HL-60 (cell line): ENCODE measurements around the gene MAJIN.

ENCODE experiments used
- DNase-seq, 2 experiments: peaks; one replicate each; pipeline ENCODE4 v3.0.0-alpha.2; 2010 to 2020; ENCODE audit warnings: low read depth in 1 of 2, low spot score in 1 of 2
- H3K27ac ChIP-seq: fragments of 250-450 bp; sonication (Bioruptor Pico); replicated peaks from 2 replicates; pipeline ENCODE4 v1.5.1; 2020; ENCODE audit warnings: mild to moderate bottlenecking, moderate library complexity
- H3K27me3 ChIP-seq: fragments of 250-450 bp; sonication (Bioruptor Pico); 2 replicates; pipeline ENCODE4 v1.5.1; 2021; ENCODE audit warnings: mild to moderate bottlenecking, moderate library complexity; ENCODE audit not compliant: insufficient read depth, poor library complexity, severe bottlenecking
- H3K4me3 ChIP-seq: replicated peaks from 2 replicates; pipeline ENCODE4 v1.5.1; 2011; ENCODE audit warnings: mild to moderate bottlenecking, control low read depth, low read length; ENCODE audit not compliant: insufficient read depth
- CTCF ChIP-seq: IDR thresholded peaks from one replicate; pipeline ENCODE4 v1.5.1; 2011; ENCODE audit warnings: low read length, control low read depth, inconsistent platforms; ENCODE audit not compliant: insufficient read depth
- GABPA ChIP-seq: IDR thresholded peaks from 2 replicates; pipeline ENCODE4 v1.6.1; 2012; ENCODE audit warnings: low read depth
- POLR2AphosphoS5 ChIP-seq: IDR thresholded peaks from 2 replicates; pipeline ENCODE4 v1.6.1; 2012; ENCODE audit warnings: low read depth
- REST ChIP-seq: IDR thresholded peaks from 2 replicates; pipeline ENCODE4 v1.6.1; 2012; ENCODE audit warnings: low read depth; ENCODE audit not compliant: insufficient replicate concordance
- SPI1 ChIP-seq: IDR thresholded peaks from 2 replicates; pipeline ENCODE4 v1.6.1; 2012; ENCODE audit warnings: low read depth, mild to moderate bottlenecking, borderline replicate concordance

Gene MAJIN

GRCh38 chr11:64959498-64959897 lies 12.4 kb downstream of the MAJIN start:
- TF ChIP-seq GABPA (no peak), SPI1 (no peak), CTCF (no peak), POLR2AphosphoS5 (no peak), REST (no peak)
- Histone ChIP-seq H3K27me3 (peaks cover 2% of the 10 kb centered on the region), H3K27ac (no peak overlapping the region), H3K4me3 (no peak overlapping the region)
- DNase-seq, result no peak

- TF ChIP-seq GABPA, result no peak
- TF ChIP-seq POLR2AphosphoS5, result no peak
- no peak for TF ChIP-seq REST
- TF ChIP-seq CTCF, result no peak
- TF ChIP-seq SPI1, result no peak
- DNase-seq, result no peak
These were observed 17.7 kb downstream of the MAJIN start for GRCh38 chr11:64954201-64954600.

GRCh38 chr11:64951529-64951928 lies 20.4 kb downstream of the MAJIN start:
- no peak for TF ChIP-seq POLR2AphosphoS5
- no peak for TF ChIP-seq GABPA
- TF ChIP-seq CTCF, result no peak
- no peak for TF ChIP-seq REST
- no peak for TF ChIP-seq SPI1
- peaks cover 2% of the 10 kb centered on the region for H3K27me3 ChIP-seq
- no peak overlapping the region for H3K27ac ChIP-seq
- H3K4me3 ChIP-seq, result no peak overlapping the region
- DNase-seq, result no peak

More at GRCh38 chr11:64954201-64954600, 17.7 kb downstream of the MAJIN start:
- no peak overlapping the region for H3K27ac ChIP-seq
- peaks cover 2% of the 10 kb centered on the region for H3K27me3 ChIP-seq
- no peak overlapping the region for H3K4me3 ChIP-seq
